ENCODE measurements around the gene FOLR2.

Gene FOLR2

DNA sequence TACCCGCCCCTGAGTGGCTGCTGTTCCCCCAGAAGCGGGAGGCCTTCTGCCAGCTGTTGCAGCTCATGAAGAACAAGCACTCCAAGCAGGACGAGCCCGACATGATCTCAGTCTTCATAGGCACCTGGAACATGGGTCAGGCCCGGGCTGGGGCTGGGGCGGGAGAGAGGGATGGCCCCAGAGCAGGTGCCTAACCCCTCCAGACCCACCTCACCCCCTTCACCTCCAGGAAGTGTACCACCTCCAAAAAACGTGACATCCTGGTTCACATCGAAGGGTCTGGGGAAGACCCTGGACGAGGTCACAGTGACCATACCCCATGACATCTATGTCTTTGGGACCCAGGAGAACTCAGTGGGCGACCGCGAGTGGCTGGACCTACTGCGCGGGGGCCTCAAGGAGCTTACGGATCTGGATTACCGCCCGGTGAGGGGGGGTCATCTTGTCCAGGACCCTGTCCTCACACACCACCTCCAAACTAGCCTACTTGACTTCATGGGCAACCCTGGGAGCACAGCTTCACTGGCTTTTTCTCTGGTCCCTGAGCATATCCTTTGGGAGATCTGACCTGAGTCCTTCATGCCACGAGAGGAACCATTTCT is 14.3 kb downstream of the FOLR2 start:
- no peak for DNase-seq (ENCODE audit: insufficient read length, low spot score)
- TF ChIP-seq POU2F2 (IDR thresholded peaks at IDR 0.05; ENCODE audit: low read depth, low read length) (no peak), TAF1 (IDR thresholded peaks at IDR 0.05; ENCODE audit: low read depth, low read length) (no peak), POLR2AphosphoS5 (IDR thresholded peaks at IDR 0.05; ENCODE audit: low read depth, low read length) (no peak), POLR2A (IDR thresholded peaks at IDR 0.05; ENCODE audit: low read depth, low read length) (no peak; the same call in 1 of the 2 replicates), PAX5 (IDR thresholded peaks at IDR 0.05; ENCODE audit: insufficient read depth, low read length, severe bottlenecking) (no peak), SPI1 (IDR thresholded peaks at IDR 0.05; ENCODE audit: low read depth, low read length) (no peak)
- FAIRE-seq, result no peak

DNA sequence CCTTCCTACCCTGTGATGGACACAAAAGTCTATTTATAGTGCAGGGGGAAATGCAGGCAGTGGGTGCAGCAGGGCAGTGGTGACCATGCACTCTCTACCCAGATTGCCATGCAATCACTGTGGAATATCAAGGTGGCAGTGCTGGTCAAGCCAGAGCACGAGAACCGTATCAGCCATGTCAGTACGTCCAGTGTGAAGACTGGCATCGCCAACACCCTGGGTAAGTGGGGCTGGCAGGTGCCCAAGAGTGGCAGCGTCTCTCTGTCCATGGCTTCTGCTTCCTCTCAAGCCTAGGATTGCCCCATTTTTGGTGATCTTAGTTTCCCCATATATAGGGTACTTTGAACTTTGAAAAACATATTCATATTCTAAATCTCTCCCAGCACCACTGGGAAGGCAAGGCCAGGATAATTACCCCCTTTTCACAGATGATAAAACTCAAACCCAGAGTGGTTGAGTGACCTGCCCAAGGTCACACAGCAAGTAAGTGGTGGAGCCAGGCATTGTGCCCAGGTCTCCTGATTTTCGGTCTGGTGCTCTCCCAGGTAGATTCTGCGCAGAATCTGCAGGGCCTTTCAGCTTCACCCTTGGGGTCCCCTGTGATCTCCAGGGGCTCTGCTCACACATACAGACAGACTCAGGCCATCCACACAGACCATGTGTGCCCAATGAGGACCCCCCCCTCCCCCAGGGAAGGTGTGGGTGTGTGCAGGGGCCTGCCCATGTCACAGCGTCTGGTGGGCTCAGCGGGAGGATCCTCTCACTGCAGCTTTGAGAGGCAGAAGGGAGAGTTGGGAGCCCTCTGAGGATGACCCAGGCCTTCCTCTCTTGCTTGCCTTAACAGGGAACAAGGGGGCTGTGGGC is 15.0 kb downstream of the FOLR2 start:
- DNase-seq (ENCODE audit: insufficient read length, low spot score) (no peak), FAIRE-seq (no peak)
- TF ChIP-seq TAF1 (IDR thresholded peaks at IDR 0.05; ENCODE audit: low read depth, low read length) (no peak), PAX5 (IDR thresholded peaks at IDR 0.05; ENCODE audit: insufficient read depth, low read length, severe bottlenecking) (no peak), POLR2A (IDR thresholded peaks at IDR 0.05; ENCODE audit: low read depth, low read length) (no peak), POLR2AphosphoS5 (IDR thresholded peaks at IDR 0.05; ENCODE audit: low read depth, low read length) (no peak), POU2F2 (IDR thresholded peaks at IDR 0.05; ENCODE audit: low read depth, low read length) (no peak), SPI1 (IDR thresholded peaks at IDR 0.05; ENCODE audit: low read depth, low read length) (no peak)

DNA sequence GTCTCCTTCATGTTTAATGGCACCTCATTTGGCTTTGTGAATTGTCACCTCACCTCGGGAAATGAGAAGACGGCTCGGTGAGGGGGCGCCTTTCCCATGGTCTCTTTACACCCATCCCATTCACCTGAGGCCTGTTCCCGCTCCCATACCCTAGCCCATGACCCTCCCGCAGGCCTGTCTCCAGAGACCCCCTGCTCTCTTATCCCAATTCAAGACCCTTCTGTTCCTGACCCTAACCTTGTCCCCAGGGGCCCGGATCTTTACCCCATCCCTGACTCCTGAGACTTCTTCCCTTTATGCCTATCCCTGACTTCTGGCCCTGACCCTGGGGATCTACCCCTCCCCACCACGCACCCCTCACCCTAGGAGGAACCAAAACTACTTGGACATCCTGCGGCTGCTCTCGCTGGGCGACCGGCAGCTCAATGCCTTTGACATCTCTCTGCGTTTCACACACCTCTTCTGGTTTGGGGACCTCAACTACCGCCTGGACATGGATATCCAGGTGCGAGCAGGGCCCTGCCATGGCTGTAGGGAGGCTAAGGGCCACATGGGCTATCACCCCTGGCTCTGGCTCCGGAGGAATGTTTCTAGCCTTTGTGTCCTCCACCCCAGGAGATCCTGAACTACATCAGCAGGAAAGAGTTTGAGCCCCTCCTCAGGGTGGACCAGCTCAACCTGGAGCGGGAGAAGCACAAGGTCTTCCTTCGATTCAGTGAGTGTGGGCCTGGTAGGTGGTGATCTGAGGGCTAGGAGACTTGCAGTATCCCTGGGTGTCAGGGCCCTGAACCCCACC is 15.9 kb downstream of the FOLR2 start:
- DNase-seq (ENCODE audit: insufficient read length, low spot score), result no peak
- FAIRE-seq, result no peak
- TF ChIP-seq TAF1 (IDR thresholded peaks at IDR 0.05; ENCODE audit: low read depth, low read length), result no peak
- TF ChIP-seq POLR2AphosphoS5 (IDR thresholded peaks at IDR 0.05; ENCODE audit: low read depth, low read length), result no peak
- no peak for TF ChIP-seq SPI1 (IDR thresholded peaks at IDR 0.05; ENCODE audit: low read depth, low read length)
- TF ChIP-seq POU2F2 (IDR thresholded peaks at IDR 0.05; ENCODE audit: low read depth, low read length), result no peak
- no peak for TF ChIP-seq PAX5 (IDR thresholded peaks at IDR 0.05; ENCODE audit: insufficient read depth, low read length, severe bottlenecking)
- TF ChIP-seq POLR2A (IDR thresholded peaks at IDR 0.05; ENCODE audit: low read depth, low read length), result no peak

DNA sequence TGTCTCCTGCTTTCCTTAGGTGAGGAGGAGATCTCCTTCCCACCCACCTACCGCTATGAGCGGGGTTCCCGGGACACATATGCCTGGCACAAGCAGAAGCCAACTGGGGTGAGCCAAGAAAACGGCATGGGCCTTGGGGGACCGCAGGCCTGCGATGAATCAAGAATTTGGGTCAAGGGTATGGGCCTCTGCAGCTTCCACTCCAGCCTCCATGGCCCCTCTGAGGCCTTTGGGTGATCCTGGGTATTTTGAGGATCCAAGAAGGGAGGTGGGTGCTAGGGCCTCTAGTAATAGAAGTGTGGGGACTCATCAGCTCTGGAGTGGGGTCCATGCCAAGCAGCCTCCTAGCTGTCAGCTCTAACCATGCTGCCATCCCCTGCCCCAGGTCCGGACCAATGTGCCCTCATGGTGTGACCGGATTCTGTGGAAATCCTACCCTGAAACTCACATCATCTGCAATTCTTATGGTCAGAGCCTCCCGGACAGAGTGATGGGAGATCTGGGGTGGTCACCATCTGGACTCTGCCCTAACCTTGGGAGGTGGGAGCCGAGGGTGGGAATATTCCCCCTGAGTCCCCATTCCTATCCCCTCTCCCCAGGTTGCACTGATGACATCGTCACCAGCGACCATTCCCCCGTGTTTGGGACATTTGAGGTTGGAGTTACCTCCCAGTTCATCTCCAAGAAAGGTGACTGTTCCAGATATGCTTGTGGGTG is 16.6 kb downstream of the FOLR2 start:
- DNase-seq (ENCODE audit: insufficient read length, low spot score), result no peak
- no peak for TF ChIP-seq PAX5 (IDR thresholded peaks at IDR 0.05; ENCODE audit: insufficient read depth, low read length, severe bottlenecking)
- no peak for TF ChIP-seq POLR2A (IDR thresholded peaks at IDR 0.05; ENCODE audit: low read depth, low read length)
- no peak for TF ChIP-seq POU2F2 (IDR thresholded peaks at IDR 0.05; ENCODE audit: low read depth, low read length)
- TF ChIP-seq SPI1 (IDR thresholded peaks at IDR 0.05; ENCODE audit: low read depth, low read length), result no peak
- TF ChIP-seq POLR2AphosphoS5 (IDR thresholded peaks at IDR 0.05; ENCODE audit: low read depth, low read length), result no peak
- no peak for TF ChIP-seq TAF1 (IDR thresholded peaks at IDR 0.05; ENCODE audit: low read depth, low read length)
- no peak for FAIRE-seq

DNA sequence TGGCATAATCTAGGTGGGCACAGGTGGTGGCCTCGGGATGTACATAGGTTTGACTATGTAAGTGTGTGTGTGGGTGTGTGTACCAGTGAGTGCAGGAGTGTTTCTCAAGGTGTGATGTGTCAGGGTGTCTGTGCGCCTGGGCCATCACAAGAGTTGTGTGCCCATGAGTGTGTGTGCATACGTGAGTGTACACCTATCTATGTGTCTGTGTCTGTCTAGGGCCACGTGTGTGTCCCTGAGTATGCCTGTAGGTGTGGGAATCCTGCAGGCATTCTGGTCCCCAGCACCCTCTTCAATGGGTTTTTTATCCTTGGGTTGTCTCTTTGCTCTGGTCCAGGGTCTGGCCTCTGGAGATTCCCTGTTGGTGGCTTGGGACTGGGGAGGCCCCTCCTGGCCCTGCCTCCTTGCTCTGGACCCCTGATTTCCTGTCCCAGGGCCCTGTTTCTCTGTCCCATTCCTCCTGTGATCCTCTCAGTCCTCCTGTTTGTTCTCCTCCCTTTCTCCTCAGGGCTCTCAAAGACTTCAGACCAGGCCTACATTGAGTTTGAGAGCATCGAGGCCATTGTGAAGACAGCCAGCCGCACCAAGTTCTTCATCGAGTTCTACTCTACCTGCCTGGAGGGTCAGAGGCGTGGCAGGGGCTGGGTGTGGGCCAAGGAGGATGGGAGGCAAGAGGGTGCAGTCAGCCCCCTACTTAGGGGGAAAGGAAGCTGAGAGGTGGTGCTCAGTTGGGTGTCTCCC is 17.3 kb downstream of the FOLR2 start:
- DNase-seq (ENCODE audit: insufficient read length, low spot score), result no peak
- no peak for FAIRE-seq
- TF ChIP-seq POLR2AphosphoS5 (IDR thresholded peaks at IDR 0.05; ENCODE audit: low read depth, low read length), result no peak
- TF ChIP-seq SPI1 (IDR thresholded peaks at IDR 0.05; ENCODE audit: low read depth, low read length), result no peak
- no peak for TF ChIP-seq PAX5 (IDR thresholded peaks at IDR 0.05; ENCODE audit: insufficient read depth, low read length, severe bottlenecking)
- no peak for TF ChIP-seq TAF1 (IDR thresholded peaks at IDR 0.05; ENCODE audit: low read depth, low read length)
- TF ChIP-seq POU2F2 (IDR thresholded peaks at IDR 0.05; ENCODE audit: low read depth, low read length), result no peak

DNA sequence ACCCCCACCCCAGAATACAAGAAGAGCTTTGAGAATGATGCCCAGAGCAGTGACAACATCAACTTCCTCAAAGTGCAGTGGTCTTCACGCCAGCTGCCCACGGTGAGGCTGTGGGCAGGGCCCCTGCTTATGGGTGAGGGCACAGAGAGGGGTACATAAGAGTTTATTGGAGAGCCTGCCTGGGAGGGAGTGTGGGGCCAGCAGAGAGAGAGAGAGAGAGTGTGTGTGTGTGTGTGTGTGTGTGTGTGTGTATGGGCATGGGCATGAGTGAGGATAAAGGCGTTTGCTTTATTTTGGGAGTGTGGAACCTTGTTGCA is 17.9 kb downstream of the FOLR2 start:
- no peak for TF ChIP-seq TAF1 (IDR thresholded peaks at IDR 0.05; ENCODE audit: low read depth, low read length)
- no peak for TF ChIP-seq SPI1 (IDR thresholded peaks at IDR 0.05; ENCODE audit: low read depth, low read length)
- no peak for TF ChIP-seq PAX5 (IDR thresholded peaks at IDR 0.05; ENCODE audit: insufficient read depth, low read length, severe bottlenecking)
- TF ChIP-seq POLR2AphosphoS5 (IDR thresholded peaks at IDR 0.05; ENCODE audit: low read depth, low read length), result no peak
- TF ChIP-seq POLR2A (IDR thresholded peaks at IDR 0.05; ENCODE audit: low read depth, low read length), result no peak
- TF ChIP-seq POU2F2 (IDR thresholded peaks at IDR 0.05; ENCODE audit: low read depth, low read length), result no peak
- FAIRE-seq (no peak), DNase-seq (ENCODE audit: insufficient read length, low spot score) (no peak)

DNA sequence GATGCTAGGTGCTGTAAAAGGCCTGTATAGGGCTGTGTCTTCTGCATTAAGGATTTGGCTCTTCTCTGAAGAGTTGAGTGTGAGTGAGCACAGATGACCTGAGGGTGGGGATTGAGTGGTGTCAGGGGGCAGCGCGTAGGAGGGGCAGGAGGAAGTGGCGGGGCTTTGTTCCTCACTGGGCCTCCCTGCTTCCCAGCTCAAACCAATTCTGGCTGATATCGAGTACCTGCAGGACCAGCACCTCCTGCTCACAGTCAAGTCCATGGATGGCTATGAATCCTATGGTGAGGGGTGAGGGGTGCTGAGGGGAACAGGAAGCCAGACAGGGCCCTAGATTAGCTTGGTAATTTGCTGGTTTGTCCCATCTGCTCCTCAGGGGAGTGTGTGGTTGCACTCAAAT is 18.3 kb downstream of the FOLR2 start:
- FAIRE-seq (no peak), DNase-seq (ENCODE audit: insufficient read length, low spot score) (no peak)
- TF ChIP-seq POU2F2 (IDR thresholded peaks at IDR 0.05; ENCODE audit: low read depth, low read length) (no peak), POLR2A (IDR thresholded peaks at IDR 0.05; ENCODE audit: low read depth, low read length) (no peak), TAF1 (IDR thresholded peaks at IDR 0.05; ENCODE audit: low read depth, low read length) (no peak), POLR2AphosphoS5 (IDR thresholded peaks at IDR 0.05; ENCODE audit: low read depth, low read length) (no peak), PAX5 (IDR thresholded peaks at IDR 0.05; ENCODE audit: insufficient read depth, low read length, severe bottlenecking) (no peak), SPI1 (IDR thresholded peaks at IDR 0.05; ENCODE audit: low read depth, low read length) (no peak)

DNA sequence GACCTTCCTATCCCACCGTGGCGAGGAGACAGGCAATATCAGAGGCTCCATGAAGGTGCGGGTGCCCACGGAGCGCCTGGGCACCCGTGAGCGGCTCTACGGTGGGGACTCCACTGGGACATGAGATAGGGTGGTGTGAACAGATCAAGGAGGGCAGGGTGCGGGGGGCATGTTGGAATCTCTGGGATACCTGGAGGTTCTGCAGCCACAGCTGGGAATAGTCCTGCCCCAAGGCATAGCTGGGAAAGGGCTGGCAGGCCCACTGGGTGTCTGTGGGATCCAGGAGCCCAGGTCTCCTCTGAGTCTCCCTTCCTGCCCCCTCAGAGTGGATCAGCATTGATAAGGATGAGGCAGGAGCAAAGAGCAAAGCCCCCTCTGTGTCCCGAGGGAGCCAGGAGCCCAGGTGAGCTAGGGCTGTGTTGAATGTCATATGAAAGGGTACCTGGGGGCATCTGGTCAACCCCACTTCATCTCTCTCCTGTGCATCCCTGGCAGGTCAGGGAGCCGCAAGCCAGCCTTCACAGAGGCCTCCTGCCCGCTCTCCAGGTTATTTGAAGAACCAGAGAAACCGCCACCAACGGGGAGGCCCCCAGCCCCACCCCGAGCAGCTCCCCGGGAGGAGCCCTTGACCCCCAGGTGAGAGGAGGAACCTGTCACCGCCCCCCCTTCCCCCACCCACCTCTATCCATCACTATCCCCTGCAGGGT is 18.9 kb downstream of the FOLR2 start:
- TF ChIP-seq POLR2AphosphoS5 (IDR thresholded peaks at IDR 0.05; ENCODE audit: low read depth, low read length) (no peak), SPI1 (IDR thresholded peaks at IDR 0.05; ENCODE audit: low read depth, low read length) (no peak), POU2F2 (IDR thresholded peaks at IDR 0.05; ENCODE audit: low read depth, low read length) (no peak), POLR2A (IDR thresholded peaks at IDR 0.05; ENCODE audit: low read depth, low read length) (no peak), PAX5 (IDR thresholded peaks at IDR 0.05; ENCODE audit: insufficient read depth, low read length, severe bottlenecking) (no peak), TAF1 (IDR thresholded peaks at IDR 0.05; ENCODE audit: low read depth, low read length) (no peak)
- DNase-seq (ENCODE audit: insufficient read length, low spot score) (no peak), FAIRE-seq (no peak)

Data from GM12891 (cell line).